Frontal cortex (tissue), 4 donors: ENCODE data around the gene ICA1. TPM values are rescaled to one million over a fixed set of nuclear protein-coding genes. Genes with fewer than 3 reads are reported as not detected.
"Not testable (repeated sequence)": the region's sequence is repeated elsewhere in the genome, so short reads cannot be mapped to it uniquely, and the experiment has no call there.

Experiments
- DNase-seq, 2 donors: peaks; one replicate each; pipeline ENCODE4 v3.0.0; 2012; ENCODE audit warnings: low spot score in 2 of 2
- FAIRE-seq: peaks from 2 replicates; lab custom pipeline; 2012; peaks lifted over from hg19 to GRCh38; lab: Jason Lieb, UNC
- small RNA-seq: library from RNA; depleted of rRNA; stranded (forward); fragments of <200 nt; gene quantifications from one replicate; pipeline ENCODE3, GENCODE V24; 2014
- total RNA-seq: library from RNA; depleted of rRNA; stranded (reverse); fragments of >200 nt; gene quantifications from one replicate; pipeline ENCODE4 v1.2.3, GENCODE V29; 2014
- donor health status: control.
- donor health status: control.
- donor health status: control.

Gene ICA1
- total RNA-seq, 1 donor from 2014 or later: 42.4 TPM

DNA sequence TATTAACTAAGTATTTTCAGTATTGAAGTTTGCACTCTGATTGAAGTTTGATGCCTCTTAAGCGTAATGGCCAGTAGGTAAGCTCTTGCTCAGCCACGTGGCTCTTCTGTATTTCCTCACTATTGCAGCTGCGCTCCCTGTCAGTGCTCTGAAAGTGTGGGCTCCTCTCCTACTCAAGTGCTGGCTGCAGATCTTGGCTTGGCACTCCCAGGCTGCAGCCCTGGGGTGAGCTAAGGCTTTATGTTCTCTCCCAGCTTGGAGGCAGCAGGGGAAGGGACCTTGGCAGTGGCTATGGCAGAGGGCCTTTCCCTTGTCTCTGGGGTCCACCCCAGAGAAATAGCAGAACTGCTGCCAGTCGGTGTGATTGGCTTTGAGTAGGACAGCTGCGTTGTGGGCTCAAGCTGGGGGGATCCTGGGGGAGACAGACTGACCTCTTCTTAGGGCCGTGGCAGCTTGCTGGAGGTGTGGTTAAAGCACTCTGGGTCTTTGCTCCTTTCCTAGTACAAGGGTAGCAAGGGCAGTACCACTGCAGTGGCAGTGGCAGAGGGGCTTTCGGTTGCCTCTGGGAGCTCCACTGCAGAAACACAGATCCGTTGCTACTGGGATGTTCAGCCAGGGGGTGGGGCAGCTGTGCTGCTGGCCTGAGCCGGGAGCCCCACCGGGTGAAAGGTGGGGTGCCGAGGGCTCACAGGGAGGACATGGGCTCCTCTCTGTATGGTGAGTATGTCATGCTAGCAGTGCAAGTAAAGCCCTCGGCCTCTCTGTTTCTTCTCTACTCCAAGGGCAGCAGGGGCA, 192.9 kb downstream of the ICA1 start:
- DNase-seq (no peak), FAIRE-seq (no peak)

DNA sequence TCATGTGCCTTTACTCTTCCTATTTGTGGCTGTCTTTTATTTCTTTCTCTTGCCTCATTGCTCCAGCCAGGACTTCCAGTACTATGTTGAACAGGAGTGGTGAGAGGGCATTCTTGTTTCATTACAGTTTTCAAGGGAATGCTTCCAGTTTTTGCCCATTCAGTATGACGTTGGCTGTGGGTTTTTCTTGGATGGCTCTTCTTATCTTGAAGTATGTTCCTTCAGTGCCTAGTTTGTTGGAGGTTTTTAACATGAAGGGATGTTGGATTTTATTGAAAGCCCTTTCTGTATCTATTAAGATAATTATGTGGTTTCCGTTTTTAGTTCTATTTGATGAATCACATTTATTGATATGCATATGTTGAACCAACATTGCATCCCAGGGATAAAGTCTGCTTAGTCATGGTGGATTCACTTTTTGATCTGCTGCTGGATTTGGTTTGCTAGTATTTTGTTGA, 196.6 kb downstream of the ICA1 start:
- no peak for FAIRE-seq
- DNase-seq: no peak

DNA sequence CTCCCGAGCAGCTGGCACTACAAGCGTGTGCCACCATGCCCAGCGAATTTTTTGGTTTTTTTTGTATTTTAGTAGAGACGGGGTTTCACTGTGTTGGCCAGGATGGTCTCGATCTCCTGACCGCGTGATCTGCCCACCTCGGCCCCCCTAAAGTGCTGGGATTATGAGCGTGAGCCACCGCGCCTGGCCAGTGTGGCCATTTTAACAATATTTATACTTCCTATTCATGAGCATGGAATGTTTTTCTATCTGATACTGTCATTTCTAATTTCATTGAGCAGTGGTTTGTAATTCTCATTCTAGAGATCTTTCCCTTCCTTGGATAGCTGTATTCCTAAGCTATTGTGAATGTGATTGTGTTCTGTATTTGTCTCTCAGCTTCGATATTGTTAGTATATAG, 197.1 kb downstream of the ICA1 start:
- DNase-seq: no peak
- no peak for FAIRE-seq

DNA sequence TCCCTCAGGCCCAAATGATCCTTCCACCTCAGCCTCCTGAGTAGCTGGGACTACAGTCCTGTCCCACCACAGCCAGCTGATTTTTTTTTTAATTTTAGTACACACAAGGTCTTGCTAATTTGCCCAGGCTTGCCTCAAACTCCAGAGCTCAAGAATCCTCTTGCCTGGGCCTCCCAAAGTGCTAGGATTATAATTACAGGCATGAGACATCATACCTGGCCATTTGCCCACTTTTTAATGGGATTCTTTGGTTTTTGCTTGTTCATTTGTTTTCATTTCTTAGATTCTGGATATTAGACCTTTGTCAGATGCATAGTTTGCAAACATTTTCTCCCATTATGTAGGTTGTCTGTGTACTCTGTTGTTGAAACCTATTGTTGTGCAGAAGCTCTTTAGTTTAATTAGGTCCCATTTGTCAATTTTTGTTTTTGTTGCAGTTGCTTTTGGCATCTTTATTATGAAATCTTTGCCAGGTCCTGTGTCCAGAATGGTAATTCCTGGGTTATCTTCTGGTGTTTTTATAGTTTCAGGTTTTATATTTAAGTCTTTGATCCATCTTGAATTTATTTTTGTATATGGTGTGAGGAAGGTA, 198.2 kb downstream of the ICA1 start:
- FAIRE-seq: no peak

DNA sequence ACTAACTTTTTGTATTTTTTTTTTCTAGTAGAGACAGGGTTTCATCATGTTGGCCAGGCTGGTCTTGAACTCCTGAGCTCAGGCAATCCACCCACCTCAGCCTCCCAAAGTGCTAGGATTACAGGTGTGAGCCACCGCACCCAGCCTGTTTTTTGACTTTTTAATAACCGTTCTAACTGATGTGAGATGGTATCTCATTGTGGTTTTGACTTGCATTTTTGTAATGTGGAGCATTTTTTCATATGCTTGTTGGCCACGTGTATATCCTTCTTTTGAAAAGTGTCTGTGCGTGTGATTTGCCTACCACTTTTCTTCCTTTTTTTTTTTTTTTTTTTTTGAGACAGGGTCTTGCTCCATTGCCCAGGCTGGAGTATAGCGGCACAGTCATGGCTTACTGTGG, 198.7 kb downstream of the ICA1 start:
- not testable (repeated sequence) for DNase-seq, FAIRE-seq

More for the DNA sequence above, 198.2 kb downstream of the ICA1 start:
- no peak for DNase-seq

Small RNAs within 50 kb of the gene (small RNA-seq; reads per million reads assigned to genes)
- not detected for gene AC007009.1

Other genes starting within 250 kb of the ICA1 start
- gene NXPH1, start 171.4 kb upstream of the ICA1 start, total RNA-seq: 41.6 TPM